ENCODE measurements around the gene NOG.
A peak's percentile ranks its signal among the peaks of the same experiment; 100 is the strongest.

The NOG gene

GRCh38 chr17:56593646-56594319 lies at the start of gene NOG:
TSS of gene NOG (plus strand) at chr17:56593699. CDS start at chr17:56594224, 525 bp downstream.
- Histone ChIP-seq H2AFZ (ENCODE audit: low read length, unreplicated experiment) (no peak within 1 kb of the TSS), H3K36me3 (ENCODE audit: insufficient read depth, low read length) (no peaks in the 10 kb centered on the region), H3K27me3 (ENCODE audit: insufficient read depth, low read length) (peaks cover 79% of the 10 kb centered on the region), H3K4me3 (ENCODE audit: low read depth, low read length) (peak within 1 kb of the TSS; percentile 77), H3K4me1 (ENCODE audit: control insufficient read depth, insufficient read depth, low read length, unreplicated experiment) (peaks cover 5% of the 10 kb centered on the region), H3K79me2 (ENCODE audit: control insufficient read depth, insufficient read depth, low read length, unreplicated experiment) (no peaks in the 10 kb centered on the region), H3K27ac (ENCODE audit: low read depth, low read length) (no peak within 1 kb of the TSS)

DNA sequence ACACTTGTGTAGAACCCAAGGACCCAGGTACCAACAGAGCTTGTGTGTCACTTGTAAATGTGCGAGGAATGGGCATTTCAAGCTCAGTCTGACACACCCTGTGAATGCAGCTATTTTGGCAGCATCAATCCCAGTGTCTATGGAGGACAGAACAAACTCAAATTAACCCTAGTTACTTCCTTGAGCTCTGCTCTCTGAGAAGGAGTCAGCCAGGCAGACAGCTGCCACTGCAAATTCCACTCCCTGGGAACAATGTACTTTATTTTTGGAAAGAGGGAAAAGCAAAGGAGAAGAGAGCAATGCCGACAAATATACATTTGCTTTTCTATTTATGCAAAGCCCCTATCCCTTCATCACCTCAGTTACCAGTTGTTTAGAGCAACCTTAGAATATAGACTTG lies 48.4 kb upstream of the NOG start:
- H3K79me2 ChIP-seq (ENCODE audit: control insufficient read depth, insufficient read depth, low read length, unreplicated experiment): no peaks in the 10 kb centered on the region
- no peaks in the 10 kb centered on the region for H3K36me3 ChIP-seq (ENCODE audit: insufficient read depth, low read length)
- H2AFZ ChIP-seq (ENCODE audit: low read length, unreplicated experiment): no peak overlapping the region
- H3K4me1 ChIP-seq (ENCODE audit: control insufficient read depth, insufficient read depth, low read length, unreplicated experiment): no peaks in the 10 kb centered on the region
- H3K27ac ChIP-seq (ENCODE audit: low read depth, low read length): no peak overlapping the region
- no peaks in the 10 kb centered on the region for H3K27me3 ChIP-seq (ENCODE audit: insufficient read depth, low read length)
- no peak overlapping the region for H3K4me3 ChIP-seq (ENCODE audit: low read depth, low read length)

DNA sequence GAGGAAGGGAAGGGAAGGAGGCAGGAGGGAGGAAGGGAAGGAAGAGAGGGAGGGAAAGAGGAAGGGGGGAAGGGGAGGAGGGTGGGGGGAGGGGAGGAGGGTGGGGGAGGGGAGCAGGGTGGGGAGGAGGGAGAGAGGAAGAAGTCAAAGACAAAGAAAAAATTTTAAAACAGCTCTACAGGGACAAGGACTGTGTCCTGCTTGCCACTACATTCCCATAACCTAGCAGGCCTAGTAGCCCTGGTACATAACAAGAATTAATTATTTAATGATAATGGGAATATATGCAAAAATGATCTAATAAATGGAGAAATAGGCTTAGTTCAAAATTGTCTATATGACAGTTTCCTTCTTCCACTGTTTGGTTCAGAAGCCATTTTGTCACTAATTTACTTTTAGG lies 47.6 kb upstream of the NOG start:
- Histone ChIP-seq H3K36me3 (ENCODE audit: insufficient read depth, low read length) (no peaks in the 10 kb centered on the region), H3K27me3 (ENCODE audit: insufficient read depth, low read length) (no peaks in the 10 kb centered on the region), H3K4me3 (ENCODE audit: low read depth, low read length) (no peak overlapping the region), H3K79me2 (ENCODE audit: control insufficient read depth, insufficient read depth, low read length, unreplicated experiment) (no peaks in the 10 kb centered on the region), H3K4me1 (ENCODE audit: control insufficient read depth, insufficient read depth, low read length, unreplicated experiment) (no peaks in the 10 kb centered on the region), H3K27ac (ENCODE audit: low read depth, low read length) (no peak overlapping the region), H2AFZ (ENCODE audit: low read length, unreplicated experiment) (no peak overlapping the region)

- Histone ChIP-seq H3K4me1 (ENCODE audit: control insufficient read depth, insufficient read depth, low read length, unreplicated experiment) (no peaks in the 10 kb centered on the region), H2AFZ (ENCODE audit: low read length, unreplicated experiment) (no peak overlapping the region), H3K79me2 (ENCODE audit: control insufficient read depth, insufficient read depth, low read length, unreplicated experiment) (no peaks in the 10 kb centered on the region), H3K36me3 (ENCODE audit: insufficient read depth, low read length) (no peaks in the 10 kb centered on the region), H3K27me3 (ENCODE audit: insufficient read depth, low read length) (no peaks in the 10 kb centered on the region), H3K4me3 (ENCODE audit: low read depth, low read length) (no peak overlapping the region), H3K27ac (ENCODE audit: low read depth, low read length) (no peak overlapping the region)
Observed at GRCh38 chr17:56548661-56549060, 44.8 kb upstream of the NOG start.

GRCh38 chr17:56549501-56549900 lies 44.0 kb upstream of the NOG start:
- H3K79me2 ChIP-seq (ENCODE audit: control insufficient read depth, insufficient read depth, low read length, unreplicated experiment): no peaks in the 10 kb centered on the region
- H3K27ac ChIP-seq (ENCODE audit: low read depth, low read length): no peak overlapping the region
- H3K4me1 ChIP-seq (ENCODE audit: control insufficient read depth, insufficient read depth, low read length, unreplicated experiment): no peaks in the 10 kb centered on the region
- no peak overlapping the region for H3K4me3 ChIP-seq (ENCODE audit: low read depth, low read length)
- no peaks in the 10 kb centered on the region for H3K36me3 ChIP-seq (ENCODE audit: insufficient read depth, low read length)
- H3K27me3 ChIP-seq (ENCODE audit: insufficient read depth, low read length): no peaks in the 10 kb centered on the region
- H2AFZ ChIP-seq (ENCODE audit: low read length, unreplicated experiment): no peak overlapping the region

- no peak overlapping the region for H3K27ac ChIP-seq (ENCODE audit: low read depth, low read length)
- 0 out of 2 replicates have a peak, but pooled peaks cover 14% of the 10 kb centered on the region for H3K27me3 ChIP-seq (ENCODE audit: insufficient read depth, low read length)
- no peak overlapping the region for H3K4me3 ChIP-seq (ENCODE audit: low read depth, low read length)
- no peak overlapping the region for H2AFZ ChIP-seq (ENCODE audit: low read length, unreplicated experiment)
- no peaks in the 10 kb centered on the region for H3K4me1 ChIP-seq (ENCODE audit: control insufficient read depth, insufficient read depth, low read length, unreplicated experiment)
- H3K79me2 ChIP-seq (ENCODE audit: control insufficient read depth, insufficient read depth, low read length, unreplicated experiment): no peaks in the 10 kb centered on the region
- H3K36me3 ChIP-seq (ENCODE audit: insufficient read depth, low read length): no peaks in the 10 kb centered on the region
Observed at GRCh38 chr17:56557682-56558081, 35.8 kb upstream of the NOG start.

DNA sequence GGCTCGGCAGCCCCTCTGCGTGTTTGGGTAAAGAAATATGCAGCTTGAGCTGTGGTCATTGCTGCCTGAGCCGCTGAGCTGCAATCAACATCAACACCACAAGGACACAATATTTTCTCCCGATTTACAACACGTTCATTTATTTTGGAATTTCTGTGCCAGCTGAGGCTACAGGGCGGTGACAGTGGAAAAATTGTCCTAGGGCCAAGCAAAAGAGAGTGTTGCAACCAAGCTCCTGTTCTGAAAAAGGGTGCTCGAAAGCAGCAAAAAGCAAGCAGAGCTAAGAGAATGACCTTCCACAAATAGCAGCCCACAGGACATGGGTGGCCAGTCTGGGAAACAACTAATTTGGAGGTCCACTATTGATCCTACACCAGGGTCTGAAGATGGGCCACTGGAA lies 35.4 kb upstream of the NOG start:
- H3K4me3 ChIP-seq (ENCODE audit: low read depth, low read length): no peak overlapping the region
- H2AFZ ChIP-seq (ENCODE audit: low read length, unreplicated experiment): no peak overlapping the region
- H3K36me3 ChIP-seq (ENCODE audit: insufficient read depth, low read length): no peaks in the 10 kb centered on the region
- H3K79me2 ChIP-seq (ENCODE audit: control insufficient read depth, insufficient read depth, low read length, unreplicated experiment): no peaks in the 10 kb centered on the region
- H3K4me1 ChIP-seq (ENCODE audit: control insufficient read depth, insufficient read depth, low read length, unreplicated experiment): no peaks in the 10 kb centered on the region
- no peak overlapping the region for H3K27ac ChIP-seq (ENCODE audit: low read depth, low read length)
- 0 out of 2 replicates have a peak, but pooled peaks cover 14% of the 10 kb centered on the region for H3K27me3 ChIP-seq (ENCODE audit: insufficient read depth, low read length)

- Histone ChIP-seq H3K4me3 (ENCODE audit: low read depth, low read length) (no peak overlapping the region), H2AFZ (ENCODE audit: low read length, unreplicated experiment) (no peak overlapping the region), H3K27ac (ENCODE audit: low read depth, low read length) (no peak overlapping the region), H3K36me3 (ENCODE audit: insufficient read depth, low read length) (no peaks in the 10 kb centered on the region), H3K79me2 (ENCODE audit: control insufficient read depth, insufficient read depth, low read length, unreplicated experiment) (no peaks in the 10 kb centered on the region), H3K27me3 (ENCODE audit: insufficient read depth, low read length) (peaks cover 24% of the 10 kb centered on the region; the same call in 1 of the 2 replicates), H3K4me1 (ENCODE audit: control insufficient read depth, insufficient read depth, low read length, unreplicated experiment) (no peaks in the 10 kb centered on the region)
Observed at GRCh38 chr17:56570199-56570598, 23.3 kb upstream of the NOG start.

DNA sequence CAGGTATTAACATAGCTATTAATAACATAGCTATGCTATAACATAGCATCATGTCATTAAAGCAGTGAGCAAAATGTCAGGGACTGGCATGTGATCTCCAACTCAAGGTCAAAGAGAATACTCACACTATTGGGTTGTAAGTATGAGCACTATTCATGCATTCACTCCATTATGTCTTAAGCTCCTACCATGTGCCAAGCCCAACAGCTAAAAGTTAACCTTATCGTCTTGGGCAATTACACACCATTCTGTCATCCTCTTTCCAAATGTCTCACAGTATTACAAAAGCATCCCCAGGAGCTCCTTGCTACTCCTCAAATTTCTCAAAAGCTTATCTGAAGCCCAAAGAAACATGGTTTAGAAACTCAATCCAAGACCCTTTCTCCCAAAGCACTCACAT lies 22.0 kb upstream of the NOG start:
- H3K36me3 ChIP-seq (ENCODE audit: insufficient read depth, low read length): no peaks in the 10 kb centered on the region
- H2AFZ ChIP-seq (ENCODE audit: low read length, unreplicated experiment): no peak overlapping the region
- H3K4me3 ChIP-seq (ENCODE audit: low read depth, low read length): no peak overlapping the region
- peaks cover 25% of the 10 kb centered on the region; the same call in 1 of the 2 replicates for H3K27me3 ChIP-seq (ENCODE audit: insufficient read depth, low read length)
- no peaks in the 10 kb centered on the region for H3K4me1 ChIP-seq (ENCODE audit: control insufficient read depth, insufficient read depth, low read length, unreplicated experiment)
- no peaks in the 10 kb centered on the region for H3K79me2 ChIP-seq (ENCODE audit: control insufficient read depth, insufficient read depth, low read length, unreplicated experiment)
- H3K27ac ChIP-seq (ENCODE audit: low read depth, low read length): no peak overlapping the region

GRCh38 chr17:56577190-56577842 lies 16.2 kb upstream of the NOG start:
- no peak overlapping the region for H2AFZ ChIP-seq (ENCODE audit: low read length, unreplicated experiment)

DNA sequence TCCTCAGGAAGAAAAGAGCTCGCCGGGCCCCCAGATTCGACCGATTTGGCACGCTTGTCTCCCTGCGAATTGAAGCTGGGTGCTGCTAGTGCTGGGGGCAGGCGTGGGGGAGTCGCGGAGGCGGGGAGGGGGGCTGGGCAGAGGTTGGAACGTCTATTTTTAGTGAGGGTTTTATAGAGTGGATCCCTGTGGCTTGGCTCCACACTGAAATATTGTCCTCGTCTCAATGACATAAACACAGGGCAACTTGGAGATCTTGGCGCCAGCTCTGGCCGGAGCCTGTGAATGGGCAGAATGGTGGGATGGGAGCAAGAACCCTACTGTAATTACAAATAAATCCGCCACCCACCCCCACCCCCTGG lies 15.7 kb upstream of the NOG start:
- H2AFZ ChIP-seq (ENCODE audit: low read length, unreplicated experiment): no peak overlapping the region
- no peaks in the 10 kb centered on the region for H3K79me2 ChIP-seq (ENCODE audit: control insufficient read depth, insufficient read depth, low read length, unreplicated experiment)
- H3K4me3 ChIP-seq (ENCODE audit: low read depth, low read length): no peak overlapping the region
- H3K27me3 ChIP-seq (ENCODE audit: insufficient read depth, low read length): peaks cover 37% of the 10 kb centered on the region
- no peak overlapping the region for H3K27ac ChIP-seq (ENCODE audit: low read depth, low read length)
- no peaks in the 10 kb centered on the region for H3K4me1 ChIP-seq (ENCODE audit: control insufficient read depth, insufficient read depth, low read length, unreplicated experiment)
- no peaks in the 10 kb centered on the region for H3K36me3 ChIP-seq (ENCODE audit: insufficient read depth, low read length)

More at GRCh38 chr17:56577190-56577842, 16.2 kb upstream of the NOG start:
- Histone ChIP-seq H3K27ac (ENCODE audit: low read depth, low read length) (no peak overlapping the region), H3K4me3 (ENCODE audit: low read depth, low read length) (no peak overlapping the region), H3K27me3 (ENCODE audit: insufficient read depth, low read length) (peaks cover 33% of the 10 kb centered on the region), H3K36me3 (ENCODE audit: insufficient read depth, low read length) (no peaks in the 10 kb centered on the region), H3K4me1 (ENCODE audit: control insufficient read depth, insufficient read depth, low read length, unreplicated experiment) (no peaks in the 10 kb centered on the region), H3K79me2 (ENCODE audit: control insufficient read depth, insufficient read depth, low read length, unreplicated experiment) (no peaks in the 10 kb centered on the region)
